NCI-H2029 treated with DMSO at 0.1 percent for 48 hours (cell line): ENCODE measurements around the gene CRHR2.
"Not testable (repeated sequence)": the region's sequence is repeated elsewhere in the genome, so short reads cannot be mapped to it uniquely, and the experiment has no call there.

ENCODE experiments used
- DNase-seq: peaks from one replicate; lab custom pipeline; 2025; lab: John Stamatoyannopoulos, UW

Gene CRHR2

GRCh38 chr7:30682212-30683083 lies at the start of gene CRHR2:
CRHR2 (minus strand) TSS chr7:30682456; CDS start chr7:30682280, 176 bp downstream.
- no peak for DNase-seq

DNA sequence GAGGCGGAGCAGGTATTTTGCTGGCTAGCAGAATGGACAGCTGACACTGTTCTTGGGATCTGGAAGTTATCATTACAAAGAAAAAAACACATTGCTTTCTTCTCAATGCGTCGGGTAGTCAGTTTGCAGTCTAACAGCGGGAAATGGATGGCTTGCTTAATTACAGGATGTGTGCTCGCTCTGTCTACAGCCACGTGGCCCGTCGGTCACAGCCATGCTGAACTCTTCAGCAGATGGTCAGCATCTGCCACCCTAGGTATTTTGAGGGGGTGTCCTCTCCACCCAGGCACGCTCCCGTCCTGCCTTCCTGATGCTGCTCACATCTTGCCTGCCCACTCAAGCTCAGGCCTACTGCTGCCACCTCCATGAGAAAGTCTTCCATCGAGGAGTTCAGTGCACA lies 49.3 kb upstream of the CRHR2 start:
- no peak for DNase-seq

GRCh38 chr7:30730996-30731395 lies 48.7 kb upstream of the CRHR2 start:
- no peak for DNase-seq

GRCh38 chr7:30730097-30730496 lies 47.8 kb upstream of the CRHR2 start:
- DNase-seq, result no peak

DNA sequence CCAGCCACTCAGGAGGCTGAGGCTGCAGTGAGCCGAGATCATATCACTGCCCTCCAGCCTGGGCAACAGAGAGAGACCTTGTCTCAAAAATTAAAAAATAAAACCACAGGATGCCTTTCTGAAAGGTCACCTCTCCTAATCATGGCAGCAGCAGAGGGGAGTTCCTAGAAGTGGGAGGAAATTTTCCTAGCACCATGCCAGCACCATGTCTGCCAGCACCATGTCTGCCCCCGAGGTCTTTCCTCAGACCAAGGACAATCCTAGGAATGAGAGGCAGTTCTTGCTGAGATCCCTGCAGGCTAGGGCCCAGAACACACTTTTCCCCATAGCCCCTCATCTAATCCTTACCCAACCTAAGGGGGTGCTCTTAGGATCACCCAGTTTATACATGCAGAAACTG lies 47.4 kb upstream of the CRHR2 start:
- no peak for DNase-seq

DNA sequence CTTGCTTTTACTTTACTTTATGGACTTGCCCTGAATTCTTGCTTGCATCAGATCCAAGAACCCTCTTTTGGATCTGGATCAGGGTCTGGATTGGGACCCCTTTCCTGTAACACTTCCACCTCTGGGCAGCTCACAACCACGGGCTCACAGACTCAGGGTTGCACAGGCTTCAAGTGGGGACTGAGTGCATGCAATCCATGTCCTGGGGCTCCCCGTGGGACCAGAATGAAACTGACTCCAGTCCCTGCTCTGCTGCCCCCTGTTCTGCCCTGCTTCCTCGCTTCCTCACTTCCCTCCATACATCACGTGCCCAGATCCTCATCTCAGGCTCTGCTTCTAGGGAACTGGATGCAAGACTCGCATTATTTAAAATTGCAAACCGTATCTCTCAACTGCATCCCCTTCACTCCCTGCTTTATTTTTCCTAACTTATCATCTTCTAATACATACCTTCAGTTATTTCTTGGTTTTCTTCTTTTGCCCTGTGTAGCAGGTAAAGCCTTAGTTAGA lies 46.4 kb upstream of the CRHR2 start:
- no peak for DNase-seq

DNA sequence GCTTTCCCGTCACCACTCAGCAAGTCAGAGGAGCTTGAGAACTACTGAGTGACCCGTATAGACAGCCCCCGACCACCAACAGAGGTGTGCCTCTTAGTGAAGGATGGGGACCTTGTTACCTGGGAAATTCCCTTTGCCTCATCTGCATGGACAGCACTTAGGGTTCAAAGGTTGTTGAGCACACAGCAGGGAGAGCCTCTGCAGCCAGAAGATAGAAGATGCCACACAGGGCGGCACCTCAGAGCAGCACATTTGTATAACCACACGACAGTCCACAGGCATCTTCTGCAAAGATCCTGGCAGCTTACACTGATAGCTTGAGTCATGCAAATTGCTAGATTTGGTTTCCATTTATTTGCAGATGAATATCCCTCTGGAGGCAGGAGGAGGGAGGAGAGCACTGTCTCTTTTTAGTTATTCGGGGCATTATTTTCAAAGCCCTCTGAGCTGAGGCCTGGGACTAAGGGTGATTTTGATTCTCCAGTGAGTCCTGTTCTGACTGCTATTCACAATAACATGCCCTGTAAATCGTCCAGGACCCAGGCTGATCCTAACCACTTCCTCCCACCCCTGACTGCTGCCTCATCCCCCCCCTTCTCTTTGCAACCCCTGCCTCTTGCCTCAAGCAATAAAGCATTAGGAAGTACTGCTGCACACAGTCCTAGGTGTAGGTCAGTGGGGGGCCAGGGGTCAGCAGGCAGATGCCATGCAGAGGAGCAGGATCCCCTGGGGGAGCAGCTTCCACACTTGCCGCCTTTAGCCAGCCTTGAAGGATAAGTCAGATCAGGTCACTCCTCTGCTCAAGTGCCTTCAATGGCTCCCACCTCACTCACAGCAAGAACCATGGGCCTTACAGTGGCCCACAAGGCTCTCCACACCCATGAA lies 45.0 kb upstream of the CRHR2 start:
- DNase-seq, result no peak

DNA sequence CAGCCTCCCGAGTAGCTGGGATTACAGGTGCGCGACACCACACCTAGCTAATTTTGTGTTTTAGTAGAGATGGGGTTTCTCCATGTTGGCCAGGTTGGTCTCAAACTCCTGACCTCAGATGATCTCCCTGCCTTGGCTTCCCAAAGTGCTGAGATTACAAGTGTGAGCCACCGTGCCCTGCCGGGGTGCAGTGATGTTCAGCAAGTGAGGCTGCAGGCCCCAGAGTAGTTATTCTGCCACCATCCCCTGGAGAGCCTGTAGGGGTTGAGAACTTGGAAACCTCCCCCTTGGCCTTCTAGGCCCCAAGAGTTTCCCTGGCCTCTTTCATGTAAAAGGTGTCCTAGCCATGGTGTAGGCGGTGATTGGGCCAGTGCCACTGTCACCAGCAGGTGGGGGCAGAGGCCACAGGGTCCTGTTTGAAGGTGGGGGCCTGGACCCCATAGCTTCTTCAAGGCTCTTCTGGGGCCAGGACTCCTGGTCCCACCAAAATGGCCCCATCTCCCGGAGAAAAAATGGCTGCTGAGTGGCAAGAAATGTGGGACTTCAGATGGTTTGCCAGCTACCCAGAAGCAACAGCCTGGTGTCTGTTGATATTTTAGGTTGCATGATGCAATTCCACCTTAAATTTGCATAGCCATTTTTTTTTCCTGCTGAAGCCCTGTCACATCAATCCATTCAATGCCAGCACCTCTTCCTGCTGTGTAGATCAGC lies 44.2 kb upstream of the CRHR2 start:
- DNase-seq, result no peak

DNA sequence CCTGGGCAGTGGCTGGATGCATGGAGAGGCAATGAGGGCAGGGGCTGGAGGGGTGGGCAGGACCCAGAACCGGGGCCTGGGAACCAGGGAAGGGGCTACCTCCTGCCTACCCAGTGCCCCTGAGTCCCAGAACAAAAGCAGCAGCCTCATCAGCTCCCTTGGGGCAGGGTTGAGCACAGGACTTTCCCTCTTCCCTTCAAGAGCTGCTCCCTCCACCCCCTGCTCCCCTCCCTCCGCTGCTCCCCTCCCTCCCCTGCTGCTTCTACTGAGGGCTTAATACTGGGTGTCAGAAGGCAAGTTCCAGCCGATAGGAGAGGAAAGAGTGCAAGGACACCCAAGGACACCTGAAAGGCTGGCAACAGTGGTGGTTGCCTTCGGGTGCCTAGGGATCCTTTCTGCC lies 41.5 kb upstream of the CRHR2 start:
- no peak for DNase-seq

DNA sequence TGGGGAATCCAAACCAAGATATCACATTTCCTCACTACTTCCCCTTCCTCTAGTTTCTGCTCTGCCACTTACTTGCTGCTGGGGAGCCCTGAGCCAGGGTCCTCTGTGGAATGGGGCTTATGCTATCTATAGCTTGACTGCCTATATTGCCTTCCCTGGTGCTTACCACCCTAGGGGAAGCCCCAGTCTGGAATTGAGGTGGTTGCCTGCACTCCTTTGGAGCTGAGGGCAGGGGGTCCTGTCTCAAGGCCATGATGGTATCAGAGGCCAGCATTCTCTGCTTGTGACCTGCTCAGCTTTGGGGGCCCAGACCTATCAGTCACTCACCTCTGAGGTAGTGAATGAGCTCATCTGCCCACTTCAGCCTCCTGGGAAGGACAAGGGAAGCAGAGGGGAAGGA lies 40.4 kb upstream of the CRHR2 start:
- DNase-seq, result no peak

GRCh38 chr7:30722187-30722586 lies 39.9 kb upstream of the CRHR2 start:
- no peak for DNase-seq

- DNase-seq, result no peak
Measured at GRCh38 chr7:30721211-30721610, 39.0 kb upstream of the CRHR2 start.

GRCh38 chr7:30719434-30719833 lies 37.2 kb upstream of the CRHR2 start:
- not testable (repeated sequence) for DNase-seq

- no peak for DNase-seq
Measured at GRCh38 chr7:30717181-30717580, 34.9 kb upstream of the CRHR2 start.

DNA sequence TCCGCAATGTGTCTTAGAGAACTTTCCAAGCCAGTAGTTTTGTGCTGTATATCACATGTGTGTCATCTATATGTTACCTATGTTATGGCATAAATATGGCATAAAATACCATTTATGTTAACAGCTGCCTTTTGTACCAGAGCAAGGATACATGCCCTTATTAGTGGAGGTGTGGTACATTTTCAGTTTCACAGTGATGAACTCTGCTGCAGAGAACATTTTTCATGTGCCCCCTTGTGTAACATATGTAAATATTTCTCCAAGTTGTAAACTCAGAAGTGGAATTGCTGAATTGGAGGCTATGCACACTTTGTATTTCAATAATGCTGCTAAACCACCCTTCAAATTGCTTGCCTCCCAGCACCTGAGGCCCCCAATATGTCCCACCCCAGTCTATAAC lies 31.9 kb upstream of the CRHR2 start:
- no peak for DNase-seq

DNA sequence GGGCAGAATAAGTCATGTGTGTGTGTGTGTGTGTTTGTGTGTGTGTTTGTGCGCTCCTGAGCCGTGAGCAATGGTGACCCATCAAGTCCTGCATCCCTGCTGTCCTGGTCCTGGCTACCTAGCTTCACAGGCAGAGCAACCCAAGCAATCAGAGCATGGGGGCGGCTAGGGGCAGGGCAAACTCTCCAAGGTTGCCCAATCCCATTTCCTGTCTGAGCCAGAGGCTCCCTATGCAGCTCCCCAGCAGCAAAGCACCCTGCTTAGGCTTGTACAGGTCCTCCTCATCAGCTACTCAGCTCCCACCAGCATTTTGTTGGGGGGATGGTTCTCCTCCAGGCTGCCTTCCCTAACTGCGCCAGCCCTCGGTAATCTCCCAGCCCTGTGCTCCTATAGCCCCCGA lies 31.1 kb upstream of the CRHR2 start:
- no peak for DNase-seq

DNA sequence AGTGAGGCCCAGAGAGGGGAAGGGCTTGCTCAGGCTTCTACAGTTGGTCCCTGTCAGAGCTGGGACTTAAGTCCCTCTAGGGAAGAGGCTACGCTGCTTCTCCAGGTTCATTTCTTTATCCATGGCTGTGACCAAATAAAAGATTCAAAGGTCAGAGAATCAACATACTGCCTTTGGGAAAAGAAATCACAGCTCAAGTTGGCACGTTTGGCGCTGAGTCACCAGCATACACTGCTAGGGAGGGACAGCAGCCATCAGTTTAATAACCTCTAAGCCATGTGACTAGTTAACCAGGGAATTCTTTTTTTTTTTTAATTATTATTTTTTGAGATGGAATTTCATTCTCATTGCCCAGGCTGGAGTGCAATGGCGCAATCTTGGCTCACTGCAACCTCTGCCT lies 28.4 kb upstream of the CRHR2 start:
- no peak for DNase-seq

- no peak for DNase-seq
Measured at GRCh38 chr7:30709549-30709948, 27.3 kb upstream of the CRHR2 start.

DNA sequence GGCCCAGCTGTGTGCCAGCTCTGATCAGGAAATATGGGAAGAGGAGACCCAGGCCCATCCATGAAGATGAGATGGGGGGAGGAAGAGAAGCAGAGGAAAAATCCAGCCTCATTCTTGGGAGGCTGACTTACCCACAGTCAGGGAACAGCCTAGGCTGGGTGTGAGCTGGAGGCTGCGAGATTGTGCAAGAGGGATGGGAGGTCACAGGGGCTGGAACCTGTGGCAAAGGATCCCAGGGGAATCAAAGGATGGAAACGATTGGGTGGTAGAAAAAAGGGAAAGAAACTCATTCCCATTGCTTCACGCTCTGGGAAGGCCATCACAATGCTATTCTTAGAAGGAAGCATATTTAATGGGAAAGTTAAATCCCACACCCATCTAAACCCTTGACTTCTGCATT lies 26.7 kb upstream of the CRHR2 start:
- no peak for DNase-seq

GRCh38 chr7:30708412-30708811 lies 26.2 kb upstream of the CRHR2 start:
- no peak for DNase-seq

GRCh38 chr7:30707391-30708357 lies 25.4 kb upstream of the CRHR2 start:
- no peak for DNase-seq
